Stomach (tissue), 9 donors: ENCODE results near the gene ARSG. TPM values are rescaled to one million over a fixed set of nuclear protein-coding genes. Genes with fewer than 3 reads are reported as not detected.
"Not testable (repeated sequence)": the region's sequence is repeated elsewhere in the genome, so short reads cannot be mapped to it uniquely, and the experiment has no call there.

Source experiments
- DNase-seq, 2 donors: peaks; one replicate each; pipeline versions ENCODE4 v3.0.0 to v3.0.0-alpha.2; 2013 to 2019
- H3K27ac ChIP-seq, 5 donors: fragments of 200-600 bp in 4 of 5; sonication (generic) in 4 of 5; one replicate each; pipeline ENCODE4 v1.5.1; 2013 to 2019; ENCODE audit warnings: mild to moderate bottlenecking in 1 of 5, moderate library complexity in 1 of 5
- H3K27me3 ChIP-seq, 3 donors: fragments of 200-600 bp; sonication (generic); one replicate each; pipeline ENCODE4 v1.5.1; 2017 to 2019; ENCODE audit warnings: mixed run types in 1 of 3
- H3K36me3 ChIP-seq, 4 donors: fragments of 200-600 bp; sonication (generic); 1 replicate in 3 of 4; 2 replicates in 1 of 4; pipeline ENCODE4 v1.5.1; 2016 to 2019
- H3K4me1 ChIP-seq, 4 donors: fragments of 200-600 bp; sonication (generic); one replicate each; pipeline ENCODE4 v1.5.1; 2016 to 2019
- H3K4me3 ChIP-seq, 4 donors: fragments of 200-600 bp; sonication (generic) in 3 of 4; one replicate each; pipeline ENCODE4 v1.5.1; 2016 to 2019; ENCODE audit warnings: mild to moderate bottlenecking in 1 of 4
- H3K9me3 ChIP-seq, 4 donors: fragments of 200-600 bp; sonication (generic); one replicate each; pipeline ENCODE4 v1.5.1; 2016 to 2019
- EP300 ChIP-seq: sonication (generic); formaldehyde crosslinking; IDR thresholded peaks from one replicate; pipeline ENCODE4 v1.6.1; 2017; ENCODE audit warnings: antibody characterized with exemption
- POLR2A ChIP-seq, 4 donors: fragments of 450-650 bp; IDR thresholded peaks; one replicate each; pipeline ENCODE4 v1.6.1; 2016; ENCODE audit warnings: antibody characterized with exemption in 4 of 4, control low read depth in 2 of 4, mild to moderate bottlenecking in 1 of 4, moderate library complexity in 1 of 4
- POLR2AphosphoS5 ChIP-seq, 3 donors: sonication (generic); formaldehyde crosslinking; IDR thresholded peaks; one replicate each; pipeline ENCODE4 v1.6.1; 2016; ENCODE audit warnings: antibody characterized with exemption in 3 of 3
- WGBS, 5 donors: extraction: QIAGEN DNeasy Blood & Tissue Kit in 3 of 5; methylation state at CpG; one replicate each; pipeline versions ENCODE4 v1.1.5 to v1.1.7; 2013 to 2018; 5-methylcytosine and 5-hydroxymethylcytosine counted together
- intact Hi-C: fragments of 100-400 bp; cut with DNase I; formaldehyde crosslinking; loops from one replicate; pipeline ENCODE4 v1.15.1; 2023; ENCODE audit warnings: low total_unique reads
- polyA plus RNA-seq, 3 donors: library from polyadenylated mRNA; stranded (reverse); fragments of 200-250 nt; gene quantifications; one replicate each; pipeline ENCODE4 v1.2.3, GENCODE V29; 2013
- total RNA-seq, 5 donors: library from RNA; depleted of rRNA; stranded (reverse); fragments of >200 nt; gene quantifications; one replicate each; pipeline versions ENCODE4 v1.1.0 to v1.2.3, GENCODE V29; 2014 to 2016
- TF ChIP-seq, protein P1 (sequence below), 7 experiments: fragments of 450-650 bp in 4 of 7; fragments of 200-600 bp in 3 of 7; sonication (generic) in 3 of 7; IDR thresholded peaks; one replicate each; pipeline ENCODE4 v1.5.1; 2016 to 2019; ENCODE audit warnings: antibody characterized with exemption in 7 of 7, control low read depth in 2 of 7, mild to moderate bottlenecking in 1 of 7
- donor health status: healthy with polysubstance abuse.
- donor health status: Bipolar disorder and iron deficiency.
- donor health status: healthy.

The ARSG gene
- total and polyA plus RNA-seq, 8 donors = 0.45 to 74.7 (median 2.4) TPM

DNA sequence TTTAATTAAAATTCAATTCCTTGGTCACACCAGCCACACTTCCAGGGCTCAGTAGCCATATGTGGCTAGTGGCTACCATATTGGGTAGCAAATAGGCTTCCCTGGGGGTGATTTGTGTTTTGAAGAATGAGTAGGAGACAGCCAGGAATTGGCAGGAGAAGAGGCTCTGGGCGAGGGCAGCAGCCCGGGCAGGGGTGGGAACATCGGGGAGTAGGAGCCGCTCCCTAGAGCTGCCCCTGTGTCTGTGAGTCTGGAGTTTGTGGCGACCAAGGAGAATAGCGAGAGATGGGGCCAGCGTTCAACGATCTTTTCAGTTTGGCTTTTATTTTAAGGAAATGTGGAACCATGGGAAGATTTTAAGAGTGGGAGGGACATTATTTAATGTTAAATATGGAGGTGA is 84.3 kb downstream of the ARSG start:
- Histone ChIP-seq H3K36me3 (no peaks in the 10 kb centered on the region), H3K4me3 (no peak overlapping the region), H3K9me3 (no peaks in the 10 kb centered on the region), H3K4me1 (peaks cover 16 to 23% (median 20%) of the 10 kb centered on the region in 4 donors), H3K27me3 (no peaks in the 10 kb centered on the region), H3K27ac (no peak overlapping the region)
- WGBS, 5 donors = 94 to 97% (median 97%) methylated on average over 8 of the region's 8 CpGs
- DNase-seq = no peak
- intact Hi-C loops = no loop called here
- no peak for TF ChIP-seq EP300

DNA sequence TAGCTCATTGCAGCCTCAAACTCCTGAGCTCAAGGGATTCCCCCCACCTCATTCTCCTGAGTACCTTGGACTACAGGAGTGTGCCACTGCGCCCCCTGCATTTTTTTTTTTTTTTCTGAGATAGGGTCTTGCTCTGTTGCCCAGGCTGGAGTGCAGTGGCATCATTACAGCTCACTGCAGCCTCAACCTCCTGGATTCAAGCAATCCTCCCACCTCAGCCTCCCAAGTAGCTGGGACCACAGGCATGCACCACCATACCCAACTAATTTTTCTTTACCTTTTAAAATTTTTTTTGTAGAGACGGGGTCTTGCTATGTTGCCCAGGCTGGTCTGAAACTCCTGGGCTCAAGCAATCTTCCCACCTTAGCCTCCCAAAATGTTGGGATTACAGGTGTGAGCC is 84.9 kb downstream of the ARSG start:
- H3K4me1 ChIP-seq = peaks cover 16 to 23% (median 20%) of the 10 kb centered on the region in 4 donors
- H3K4me3 ChIP-seq, H3K27me3 ChIP-seq, H3K36me3 ChIP-seq, H3K9me3 ChIP-seq, H3K27ac ChIP-seq, intact Hi-C loops, DNase-seq: not testable (repeated sequence)
- WGBS, 5 donors = 73 to 100% (median 94%) methylated on average over 2 of the region's 2 CpGs

DNA sequence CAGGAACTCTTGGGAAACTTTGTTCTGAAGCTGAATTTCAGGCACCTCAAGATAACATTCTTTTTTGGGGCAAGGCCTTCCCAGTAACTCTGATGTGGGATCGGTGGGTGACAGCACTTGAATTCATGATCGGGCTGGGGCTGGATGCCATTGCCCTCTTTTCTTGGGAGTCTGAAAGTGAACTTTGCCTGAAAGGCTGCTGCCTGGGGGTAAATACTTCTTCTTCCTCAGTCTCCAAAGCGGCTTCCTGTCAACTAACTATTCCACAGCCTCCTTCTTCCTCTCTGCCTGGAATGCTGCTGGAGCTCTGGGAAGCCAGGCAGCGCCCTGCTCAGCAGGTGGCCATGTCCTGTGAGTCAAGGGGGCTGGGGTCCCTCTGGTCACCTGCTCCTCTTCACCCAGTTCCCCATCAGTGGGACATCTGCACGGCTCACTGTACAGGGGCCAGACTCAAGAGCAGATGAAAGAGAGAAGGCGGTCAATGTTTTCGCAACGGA is 86.5 kb downstream of the ARSG start:
- TF ChIP-seq, protein P1, sequence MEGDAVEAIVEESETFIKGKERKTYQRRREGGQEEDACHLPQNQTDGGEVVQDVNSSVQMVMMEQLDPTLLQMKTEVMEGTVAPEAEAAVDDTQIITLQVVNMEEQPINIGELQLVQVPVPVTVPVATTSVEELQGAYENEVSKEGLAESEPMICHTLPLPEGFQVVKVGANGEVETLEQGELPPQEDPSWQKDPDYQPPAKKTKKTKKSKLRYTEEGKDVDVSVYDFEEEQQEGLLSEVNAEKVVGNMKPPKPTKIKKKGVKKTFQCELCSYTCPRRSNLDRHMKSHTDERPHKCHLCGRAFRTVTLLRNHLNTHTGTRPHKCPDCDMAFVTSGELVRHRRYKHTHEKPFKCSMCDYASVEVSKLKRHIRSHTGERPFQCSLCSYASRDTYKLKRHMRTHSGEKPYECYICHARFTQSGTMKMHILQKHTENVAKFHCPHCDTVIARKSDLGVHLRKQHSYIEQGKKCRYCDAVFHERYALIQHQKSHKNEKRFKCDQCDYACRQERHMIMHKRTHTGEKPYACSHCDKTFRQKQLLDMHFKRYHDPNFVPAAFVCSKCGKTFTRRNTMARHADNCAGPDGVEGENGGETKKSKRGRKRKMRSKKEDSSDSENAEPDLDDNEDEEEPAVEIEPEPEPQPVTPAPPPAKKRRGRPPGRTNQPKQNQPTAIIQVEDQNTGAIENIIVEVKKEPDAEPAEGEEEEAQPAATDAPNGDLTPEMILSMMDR (IDR thresholded peaks at IDR 0.05) = no peak
- TF ChIP-seq EP300 (no peak), POLR2AphosphoS5 (IDR thresholded peaks at IDR 0.05) (no peak), POLR2A (IDR thresholded peaks at IDR 0.05) (no peak)
- intact Hi-C loops = no loop called here
- Histone ChIP-seq H3K27ac (peak overlapping the region; percentile 27 to 93 (median 88)), H3K4me3 (no peak overlapping the region), H3K9me3 (no peaks in the 10 kb centered on the region), H3K4me1 (peaks cover 16 to 23% (median 20%) of the 10 kb centered on the region in 4 donors), H3K27me3 (no peaks in the 10 kb centered on the region), H3K36me3 (no peaks in the 10 kb centered on the region)
- WGBS, 5 donors = 51 to 68% (median 59%) methylated on average over 8 of the region's 8 CpGs
- no peak for DNase-seq

DNA sequence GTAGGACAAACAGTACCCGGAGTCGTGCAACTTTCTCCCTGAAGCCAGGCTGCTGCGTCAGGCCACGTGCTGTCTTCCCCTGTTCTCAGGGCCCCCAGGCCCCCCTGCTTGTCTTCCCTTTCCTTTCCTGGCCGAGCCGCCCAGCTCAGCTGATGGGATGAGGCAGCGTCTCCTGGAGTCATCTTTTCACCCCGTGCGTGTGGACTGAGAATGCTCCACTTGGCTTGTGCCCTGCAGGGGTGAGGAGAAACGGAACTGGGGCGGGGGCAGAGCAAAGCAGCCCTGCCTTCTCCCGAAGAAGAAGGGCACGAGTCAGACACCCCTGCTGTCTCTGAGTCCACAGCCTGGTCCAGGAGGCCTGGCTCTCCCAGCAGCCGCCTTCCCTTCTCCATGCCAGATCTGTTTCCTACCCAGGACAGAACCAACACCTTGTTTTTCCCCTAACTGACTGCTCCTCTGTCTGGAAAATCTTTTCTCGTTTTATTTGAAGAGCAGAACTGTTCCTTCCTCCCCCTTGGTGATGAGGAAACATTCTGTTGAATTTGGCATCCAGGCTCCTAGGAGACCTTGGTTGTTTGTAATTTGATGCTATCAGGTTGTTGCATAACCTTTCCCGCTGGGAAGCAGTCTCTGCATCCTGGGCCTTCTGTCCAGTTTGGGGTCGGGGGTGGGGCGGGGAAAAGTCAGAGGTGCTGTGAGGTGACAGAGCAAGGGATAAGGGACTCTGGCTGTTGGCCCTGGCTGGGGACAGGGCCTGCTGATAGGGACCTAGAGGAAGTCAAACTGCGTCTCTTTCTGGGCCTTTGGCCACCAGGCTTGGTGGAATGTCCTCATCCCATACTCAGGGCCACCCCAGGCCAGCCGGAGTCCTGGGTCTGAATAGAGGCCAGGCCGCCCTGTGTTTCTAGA is 87.2 kb downstream of the ARSG start:
- no peak overlapping the region for H3K4me3 ChIP-seq
- WGBS, 5 donors = 19 to 42% (median 29%) methylated on average over 20 to 21 of the region's 21 CpGs
- H3K4me1 ChIP-seq = peaks cover 16 to 28% (median 20%) of the 10 kb centered on the region in 4 donors
- H3K9me3 ChIP-seq = no peaks in the 10 kb centered on the region
- DNase-seq = peak; percentile 69 to 71
- H3K36me3 ChIP-seq = no peaks in the 10 kb centered on the region
- TF ChIP-seq, protein P1 (IDR thresholded peaks at IDR 0.05) = no peak
- peak; percentile 56 to 81 (median 66) for TF ChIP-seq POLR2AphosphoS5 (IDR thresholded peaks at IDR 0.05)
- TF ChIP-seq EP300 = peak; percentile 83
- no peak for TF ChIP-seq POLR2A (IDR thresholded peaks at IDR 0.05)
- H3K27ac ChIP-seq = peak overlapping the region; percentile 88 to 93 (median 88)
- no peaks in the 10 kb centered on the region for H3K27me3 ChIP-seq
- intact Hi-C loops = no loop called here

DNA sequence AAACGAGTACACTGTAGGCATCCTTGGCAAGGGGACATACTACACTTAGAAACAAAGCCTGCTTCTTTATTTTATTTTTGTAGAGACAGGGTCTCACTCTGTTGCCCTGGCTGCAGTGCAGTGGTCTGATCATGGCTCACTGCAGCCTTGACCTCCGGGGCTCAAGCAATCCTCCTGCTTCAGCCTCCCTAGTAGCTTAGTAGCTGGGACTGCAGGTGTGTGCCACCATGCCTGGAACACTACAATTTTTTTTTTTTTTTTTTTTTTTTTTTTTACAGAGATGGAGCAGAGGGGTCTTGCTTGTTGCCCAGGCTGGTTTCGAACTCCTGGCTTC is 87.8 kb downstream of the ARSG start:
- Histone ChIP-seq H3K27me3 (no peaks in the 10 kb centered on the region), H3K4me3 (no peak overlapping the region), H3K4me1 (peaks cover 16 to 34% (median 25%) of the 10 kb centered on the region in 4 donors), H3K27ac (peak overlapping the region; percentile 78 to 93 (median 88)), H3K9me3 (no peaks in the 10 kb centered on the region), H3K36me3 (no peaks in the 10 kb centered on the region)
- no peak for DNase-seq
- TF ChIP-seq, protein P1 (IDR thresholded peaks at IDR 0.05) = no peak
- TF ChIP-seq POLR2A (IDR thresholded peaks at IDR 0.05) = no peak
- TF ChIP-seq POLR2AphosphoS5 (IDR thresholded peaks at IDR 0.05) = no peak
- TF ChIP-seq EP300 = no peak
- WGBS, 5 donors = 70 to 81% (median 73%) methylated on average over 3 of the region's 3 CpGs
- intact Hi-C loops = no loop called here
